OCI-LY3 (cell line): ENCODE results near the gene SLC25A24.
"Not testable (repeated sequence)": the region's sequence is repeated elsewhere in the genome, so short reads cannot be mapped to it uniquely, and the experiment has no call there.

Experiments
- CTCF ChIP-seq: fragments of 200-600, 300-600 bp; sonication (generic); IDR thresholded peaks from 2 replicates; pipeline ENCODE4 v1.5.1; 2014; ENCODE audit warnings: antibody characterized with exemption, low read length, low read depth
- EZH2phosphoT487 ChIP-seq: fragments of 200-600 bp; shearing (Covaris generic); IDR thresholded peaks from 2 replicates; pipeline ENCODE4 v1.6.1; 2018; ENCODE audit warnings: antibody characterized with exemption, mixed run types, low read depth

- TF ChIP-seq CTCF, EZH2phosphoT487: not testable (repeated sequence)
These were observed 67.8 kb downstream of the SLC25A24 start for GRCh38 chr1:108132367-108132766.
